GM19328 (cell line): Measurements from ENCODE around the gene TNS2.

Experiments
- ATAC-seq: cut with Tn5 transposase; IDR thresholded peaks from one replicate; pipeline ENCODE4 v1.9.1; 2021; ENCODE audit warnings: mild to moderate bottlenecking, moderate library complexity; ENCODE audit not compliant: unreplicated experiment

The TNS2 gene

GRCh38 chr12:53057816-53058500 is 8.1 kb downstream of the TNS2 start:
- no peak for ATAC-seq

GRCh38 chr12:53058674-53059433 is 9.0 kb downstream of the TNS2 start:
- ATAC-seq, result no peak

GRCh38 chr12:53059434-53060063 is 9.7 kb downstream of the TNS2 start:
- ATAC-seq, result no peak

DNA sequence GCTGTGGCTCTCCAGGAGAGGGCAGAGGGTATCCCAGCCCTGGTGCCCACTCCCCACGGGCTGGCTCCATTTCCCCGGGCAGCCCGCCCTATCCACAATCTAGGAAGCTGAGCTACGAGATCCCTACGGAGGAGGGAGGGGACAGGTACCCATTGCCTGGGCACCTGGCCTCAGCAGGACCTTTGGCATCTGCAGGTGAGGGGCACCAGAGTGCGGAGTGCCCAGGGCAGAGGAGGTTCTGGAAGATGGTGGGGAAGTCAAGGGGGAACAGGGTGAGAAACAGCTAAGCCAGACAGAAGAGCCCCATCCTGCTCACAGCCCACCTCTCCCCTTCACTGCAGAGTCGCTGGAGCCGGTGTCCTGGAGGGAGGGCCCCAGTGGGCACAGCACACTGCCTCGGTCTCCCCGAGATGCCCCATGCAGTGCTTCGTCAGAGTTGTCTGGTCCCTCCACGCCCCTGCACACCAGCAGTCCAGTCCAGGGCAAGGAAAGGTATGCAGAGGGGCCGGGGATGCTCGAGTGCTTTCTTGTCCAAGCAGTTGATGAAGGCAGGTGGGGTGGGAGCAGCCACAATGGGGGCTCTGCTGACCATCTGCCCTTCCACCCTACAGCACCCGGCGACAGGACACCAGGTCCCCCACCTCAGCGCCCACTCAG is 10.3 kb downstream of the TNS2 start:
- no peak for ATAC-seq

GRCh38 chr12:53060721-53061276 is 10.9 kb downstream of the TNS2 start:
- ATAC-seq, result no peak

- ATAC-seq, result no peak
These were observed 11.6 kb downstream of the TNS2 start for GRCh38 chr12:53061404-53062010.

DNA sequence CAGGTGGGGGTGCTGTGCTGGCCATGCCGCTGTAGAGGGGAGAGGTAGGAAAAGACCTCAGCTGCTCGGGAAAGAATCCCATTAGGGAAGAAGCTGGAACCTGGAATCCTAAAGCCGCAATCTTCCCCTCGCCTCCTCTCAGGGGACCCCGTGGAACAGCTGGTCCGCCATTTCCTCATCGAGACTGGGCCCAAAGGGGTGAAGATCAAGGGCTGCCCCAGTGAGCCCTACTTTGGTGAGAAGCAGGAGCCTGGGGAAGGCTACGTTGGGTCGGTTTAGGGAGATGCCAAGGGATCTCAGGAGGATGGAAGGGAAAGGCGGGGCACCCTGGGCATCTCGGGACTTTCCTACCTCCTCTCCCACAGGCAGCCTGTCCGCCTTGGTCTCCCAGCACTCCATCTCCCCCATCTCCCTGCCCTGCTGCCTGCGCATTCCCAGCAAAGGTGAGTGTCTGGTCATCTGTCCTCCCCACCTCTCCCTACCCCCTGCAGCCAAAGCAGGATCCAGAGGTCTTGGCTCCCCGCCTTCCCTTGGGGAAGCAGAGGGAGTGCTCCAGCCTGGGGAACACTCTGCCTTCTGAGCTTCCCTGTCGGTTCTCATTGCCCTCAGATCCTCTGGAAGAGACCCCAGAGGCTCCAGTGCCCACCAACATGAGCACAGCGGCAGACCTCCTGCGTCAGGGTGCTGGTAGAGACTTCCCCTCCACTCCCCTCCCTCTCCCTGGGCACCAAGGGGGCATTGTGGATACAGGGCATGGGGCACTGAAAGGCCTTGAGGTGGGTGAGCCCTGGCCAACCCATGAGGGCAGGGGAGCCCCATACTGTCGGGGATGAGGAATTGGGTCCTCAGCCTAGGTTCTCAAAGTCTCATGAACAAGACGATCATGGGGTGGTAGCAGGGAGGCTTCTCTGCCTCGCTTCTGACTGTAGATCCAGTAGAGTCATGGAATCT is 12.4 kb downstream of the TNS2 start:
- no peak for ATAC-seq

GRCh38 chr12:53062977-53063707 is 13.3 kb downstream of the TNS2 start:
- no peak for ATAC-seq

DNA sequence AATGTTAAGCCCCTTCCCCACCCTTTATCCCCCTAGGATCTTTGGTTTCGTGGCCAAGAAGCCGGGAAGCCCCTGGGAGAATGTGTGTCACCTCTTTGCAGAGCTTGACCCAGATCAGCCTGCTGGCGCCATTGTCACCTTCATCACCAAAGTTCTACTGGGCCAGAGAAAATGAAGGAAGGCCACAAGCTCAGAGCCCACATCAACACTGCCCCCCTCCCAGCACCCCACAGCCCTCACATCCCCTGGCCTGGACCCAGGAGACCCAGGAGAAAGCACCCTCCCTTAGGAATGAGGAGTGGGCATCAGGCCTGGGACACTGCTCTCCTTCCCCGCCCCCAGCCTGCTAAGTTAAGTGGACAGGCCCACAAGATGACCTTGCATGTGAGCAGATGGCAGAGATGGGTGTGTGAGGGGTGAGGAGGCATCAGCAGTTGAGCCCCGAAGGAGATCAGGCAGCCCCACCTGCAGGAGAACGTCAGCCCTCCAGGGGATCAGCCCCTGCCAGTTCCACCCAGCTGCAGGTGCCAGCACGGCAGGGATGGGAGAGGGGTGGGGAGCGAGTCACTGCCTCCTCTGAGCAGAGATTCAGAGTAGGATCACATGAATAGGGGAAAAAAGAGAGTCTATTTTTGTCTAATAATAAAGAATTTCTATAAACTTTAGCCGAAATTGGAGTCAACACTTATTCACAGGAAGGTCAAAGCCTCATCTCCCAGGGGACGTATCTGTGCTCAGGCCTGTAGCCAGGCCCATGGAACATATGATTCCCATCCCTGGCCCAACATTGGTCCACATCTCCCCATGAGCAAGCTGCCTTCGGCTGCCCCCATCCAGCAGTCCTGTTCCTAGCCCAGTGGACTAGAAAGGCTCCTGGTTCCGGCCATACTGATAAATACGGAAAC is 14.1 kb downstream of the TNS2 start:
- ATAC-seq, result no peak

DNA sequence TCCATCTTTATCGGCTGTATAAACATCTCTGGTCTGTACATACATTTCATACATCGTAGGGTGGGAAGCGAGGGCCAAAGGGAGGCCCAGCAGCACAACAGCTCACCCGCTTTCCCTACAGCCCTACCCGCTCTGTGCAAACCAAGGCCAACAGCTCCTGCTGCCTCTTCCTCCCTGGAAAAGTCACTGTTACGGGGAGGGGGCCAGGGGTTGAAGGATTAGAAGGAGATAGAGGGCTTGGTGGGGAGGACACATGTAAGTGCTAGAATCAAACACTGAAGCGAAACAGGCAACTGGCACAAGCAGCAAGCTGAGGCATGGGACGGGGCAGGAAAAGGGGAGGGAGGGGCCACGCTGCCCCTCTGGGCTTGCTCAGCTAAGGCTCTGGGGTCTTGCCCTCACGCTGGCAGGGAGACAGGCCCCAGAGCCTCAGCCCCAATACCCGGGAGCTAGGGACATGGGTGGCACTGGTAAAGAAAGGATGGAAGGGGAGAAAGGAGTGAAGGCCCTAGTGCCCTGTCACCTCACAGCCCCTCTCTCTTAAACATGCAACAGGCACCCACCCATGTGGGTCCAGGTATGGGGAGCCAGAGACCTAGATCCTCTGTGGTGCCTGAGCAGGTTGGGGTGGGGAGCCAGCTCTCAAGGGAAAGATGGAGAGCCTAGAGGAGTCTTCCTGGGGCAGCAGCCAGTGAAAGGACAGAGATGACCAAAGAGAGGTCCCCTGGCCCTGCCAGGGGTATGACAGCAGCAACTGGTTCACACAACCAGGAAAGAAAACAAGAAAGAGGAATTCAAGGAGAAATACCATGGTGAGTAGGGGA is 15.0 kb downstream of the TNS2 start:
- no peak for ATAC-seq

- no peak for ATAC-seq
These were observed 15.6 kb downstream of the TNS2 start for GRCh38 chr12:53065470-53065869.

DNA sequence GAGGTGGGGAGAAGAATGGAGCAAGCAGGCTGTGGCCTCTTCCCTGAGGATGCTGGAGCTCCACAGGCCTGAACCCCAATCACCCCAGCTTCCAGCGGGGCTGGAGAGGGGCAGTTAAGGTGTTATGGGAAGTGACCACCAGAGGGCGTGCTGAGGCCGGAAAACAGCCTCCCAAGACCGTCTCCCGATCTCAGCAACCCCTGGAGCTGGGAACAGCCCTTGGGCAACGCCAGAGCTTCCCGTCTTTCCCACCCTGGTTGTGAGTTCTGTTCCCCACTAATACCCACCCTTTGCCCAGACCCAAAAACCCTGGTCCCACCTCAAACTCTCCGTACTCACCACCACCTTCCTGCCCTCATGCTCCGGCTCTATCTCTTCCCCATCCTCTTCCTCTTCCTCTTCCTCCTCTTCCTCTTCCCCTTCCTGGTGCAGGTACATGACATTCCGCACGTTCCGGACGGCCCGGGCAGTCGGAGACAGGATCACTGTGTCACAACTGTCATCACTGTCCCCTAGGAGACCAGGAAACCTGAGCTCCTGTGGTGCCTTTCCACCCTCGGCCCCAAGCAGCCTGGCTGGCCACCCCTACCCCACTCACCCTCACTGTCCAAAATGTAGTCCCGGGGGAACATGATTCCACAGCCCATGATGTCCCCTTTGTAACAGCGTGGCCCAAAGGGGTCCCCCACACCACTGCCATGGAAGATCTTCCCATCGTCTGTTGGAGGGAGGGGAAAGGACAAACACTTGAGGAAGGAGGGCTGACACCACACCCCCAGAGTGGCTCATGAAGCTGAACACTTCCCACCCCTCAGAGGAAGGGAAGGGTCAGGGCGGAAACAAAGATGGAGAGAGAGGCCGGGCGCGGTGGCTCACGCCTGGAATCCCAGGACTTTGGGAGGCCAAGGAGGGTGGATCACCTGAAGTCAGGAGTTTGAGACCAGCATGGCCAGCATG is 16.4 kb downstream of the TNS2 start:
- no peak for ATAC-seq

- ATAC-seq, result no peak
These were observed 17.5 kb downstream of the TNS2 start for GRCh38 chr12:53067074-53067992.

DNA sequence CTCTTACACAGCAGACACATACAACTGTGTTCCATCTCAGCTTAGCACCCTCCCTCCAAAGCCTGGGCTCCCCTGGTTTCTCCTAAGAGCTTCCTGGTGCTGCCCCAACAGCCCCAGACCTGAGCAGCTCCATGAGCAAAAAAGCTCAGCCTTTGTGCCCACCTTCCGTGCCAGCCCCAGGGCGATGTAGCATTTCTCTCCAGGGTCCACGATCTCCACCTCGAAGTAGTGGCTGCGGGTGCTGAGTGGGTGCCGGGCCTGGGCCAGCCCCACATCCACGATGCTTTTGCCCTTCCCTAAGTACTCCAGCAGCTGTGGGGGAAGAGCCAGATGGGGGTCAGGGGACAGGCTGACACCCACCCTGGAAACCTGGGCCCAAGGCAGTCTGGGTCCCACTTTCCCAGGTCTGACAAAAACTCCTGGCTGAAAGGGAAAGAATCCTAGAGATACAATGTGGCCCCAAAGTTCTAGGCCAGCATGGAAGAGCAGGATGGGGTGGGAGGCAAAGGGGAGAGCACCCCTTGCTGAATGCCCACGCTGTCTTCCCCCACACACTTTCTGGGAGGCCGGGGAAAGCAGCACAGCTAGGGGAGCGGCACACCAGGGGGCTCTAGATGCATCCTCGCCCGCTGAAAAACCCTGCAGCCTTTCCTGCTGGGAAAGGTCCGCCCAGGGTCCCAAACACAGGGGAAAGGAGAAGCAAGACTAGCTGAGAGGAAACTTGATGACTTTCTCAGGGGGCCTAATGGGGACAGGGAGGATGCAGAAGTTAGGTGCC is 18.3 kb downstream of the TNS2 start:
- ATAC-seq, result no peak
